Measurements from ENCODE around the gene MAN2C1.
A peak's percentile ranks its signal among the peaks of the same experiment; 100 is the strongest.
"Not testable (repeated sequence)": the region's sequence is repeated elsewhere in the genome, so short reads cannot be mapped to it uniquely, and the experiment has no call there.

MAN2C1 gene

DNA sequence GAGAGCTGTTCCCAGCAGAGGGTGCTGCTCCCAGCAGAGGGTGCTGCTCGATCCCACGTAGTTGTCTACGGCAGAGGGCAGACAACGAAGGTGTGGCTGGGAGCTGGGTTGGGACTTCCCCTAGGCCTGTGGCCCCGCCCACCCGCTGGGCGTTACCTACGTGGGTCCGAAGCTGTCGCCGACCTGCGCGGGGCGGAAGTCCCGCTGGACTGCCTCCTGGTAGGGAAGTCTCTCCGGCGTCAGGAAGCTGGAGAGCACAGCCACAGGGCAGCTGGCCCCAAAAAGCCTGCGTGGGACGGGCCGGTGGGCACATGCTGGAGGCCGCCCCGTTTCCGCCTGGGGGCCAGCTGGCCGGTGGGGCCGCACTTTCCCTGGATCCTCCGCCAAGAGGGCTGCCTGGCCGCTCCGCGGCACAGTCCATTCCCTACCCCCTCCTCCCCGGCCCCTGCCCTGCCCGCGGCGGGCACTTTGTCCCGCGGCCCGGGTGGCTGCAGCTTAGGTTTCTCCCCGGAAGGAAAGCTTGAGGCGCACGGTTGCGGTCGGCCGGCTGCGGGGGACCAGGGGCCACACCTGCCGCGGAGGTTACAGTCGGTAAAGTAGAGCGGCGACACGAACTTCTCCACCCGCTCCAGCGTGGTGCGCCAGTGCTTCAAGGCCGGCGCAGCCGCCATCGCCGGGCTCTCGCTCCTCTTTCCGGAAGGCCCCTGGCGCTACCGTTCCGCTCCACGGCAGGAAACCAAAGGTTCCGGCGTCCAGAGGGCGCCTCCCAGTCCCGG, at the start of gene MAN2C1:
Gene MAN2C1 (minus strand): TSS at position 695 of the 776 bp plus-strand sequence. CDS start 24 bp downstream, at position 671.
- DNase-seq: peak in 13 of 14 donors; percentile 30 to 89 (median 79)

GRCh38 chr15:75416584-75416983, 48.2 kb upstream of the MAN2C1 start:
- DNase-seq: no peak

DNA sequence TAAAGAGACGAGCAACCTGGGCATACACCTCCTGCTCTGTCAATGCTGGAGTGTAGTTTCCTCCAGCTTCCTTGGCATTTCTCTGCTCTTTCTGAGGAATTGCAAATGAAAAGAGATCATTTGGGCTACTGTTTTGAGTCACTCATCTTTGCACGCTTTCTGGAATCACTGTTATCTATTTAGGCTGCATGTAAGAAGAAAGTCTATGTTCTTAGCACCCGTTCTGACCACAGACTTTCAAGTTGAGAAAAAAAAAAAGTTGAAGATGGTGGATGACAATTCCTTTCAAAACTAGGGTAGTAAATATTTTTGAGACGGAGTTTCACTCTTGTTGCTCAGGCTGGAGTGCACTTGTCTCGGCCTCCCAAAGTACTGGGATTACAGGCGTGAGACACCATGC, 41.8 kb upstream of the MAN2C1 start:
- no peak for DNase-seq

DNA sequence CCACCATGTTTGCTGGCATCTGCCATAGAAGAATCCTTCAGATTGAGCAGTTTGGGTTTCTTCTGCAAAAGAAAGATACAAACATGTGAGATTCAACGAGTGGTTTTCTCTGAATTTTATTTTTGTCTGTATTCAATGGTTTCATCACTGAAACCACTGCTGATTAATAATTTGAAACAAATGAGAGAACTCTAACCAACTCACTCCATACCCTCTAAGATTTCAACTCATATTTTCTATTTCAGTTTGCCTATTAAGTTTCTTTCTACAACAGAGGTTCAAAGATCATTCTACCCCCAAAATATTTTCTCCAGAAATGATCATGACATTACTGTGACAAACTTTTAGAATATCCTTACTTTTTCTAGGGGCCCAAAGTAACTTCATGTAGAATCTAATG, 38.7 kb upstream of the MAN2C1 start:
- no peak for DNase-seq

GRCh38 chr15:75403892-75404291, 35.5 kb upstream of the MAN2C1 start:
- DNase-seq: no peak

DNA sequence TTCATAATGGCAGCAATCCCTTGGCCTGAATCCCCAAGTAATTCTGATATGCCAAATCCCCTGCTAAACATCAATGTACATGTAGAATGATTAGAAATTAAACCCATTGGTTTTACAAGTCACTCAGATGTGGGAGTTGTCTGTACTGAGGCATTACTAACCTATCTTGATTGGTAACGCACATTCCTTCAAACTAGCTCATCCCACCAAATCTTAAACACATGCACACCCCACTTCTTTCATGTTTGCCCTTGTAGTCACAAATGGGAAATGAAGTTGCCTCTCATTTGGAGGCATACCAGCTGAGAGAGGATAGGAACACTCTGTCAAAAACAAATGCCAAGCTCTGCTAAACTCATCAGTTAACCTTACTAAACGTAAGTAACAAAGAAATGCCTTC, 29.1 kb upstream of the MAN2C1 start:
- DNase-seq: no peak

DNA sequence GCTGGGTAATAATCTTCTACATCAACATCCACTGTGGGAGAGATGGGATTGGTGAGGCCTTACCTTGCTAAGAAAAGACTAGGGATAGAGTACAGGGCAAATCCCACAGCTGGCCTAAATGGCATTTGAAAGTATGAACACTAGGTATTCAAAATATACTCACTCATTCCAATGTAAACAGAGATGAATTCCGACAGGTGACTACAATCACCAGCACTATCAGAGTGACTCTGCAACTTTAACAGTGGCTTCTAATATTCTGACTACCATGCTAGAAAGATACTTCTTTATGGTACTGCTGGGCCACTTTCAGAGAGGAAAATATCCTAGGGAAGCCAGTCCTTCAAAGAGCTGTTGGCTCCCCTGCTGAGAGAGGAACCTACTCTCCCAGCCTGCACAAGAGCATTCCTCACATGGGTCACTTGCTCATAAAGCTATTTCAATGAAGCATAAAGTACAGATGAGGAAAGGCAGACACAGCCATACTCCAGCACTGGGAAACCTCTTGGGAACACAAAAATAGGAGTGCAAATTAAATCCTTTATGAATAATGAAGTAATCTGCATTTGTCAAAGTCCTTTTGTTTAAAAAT, 21.5 kb upstream of the MAN2C1 start:
- no peak for DNase-seq

DNA sequence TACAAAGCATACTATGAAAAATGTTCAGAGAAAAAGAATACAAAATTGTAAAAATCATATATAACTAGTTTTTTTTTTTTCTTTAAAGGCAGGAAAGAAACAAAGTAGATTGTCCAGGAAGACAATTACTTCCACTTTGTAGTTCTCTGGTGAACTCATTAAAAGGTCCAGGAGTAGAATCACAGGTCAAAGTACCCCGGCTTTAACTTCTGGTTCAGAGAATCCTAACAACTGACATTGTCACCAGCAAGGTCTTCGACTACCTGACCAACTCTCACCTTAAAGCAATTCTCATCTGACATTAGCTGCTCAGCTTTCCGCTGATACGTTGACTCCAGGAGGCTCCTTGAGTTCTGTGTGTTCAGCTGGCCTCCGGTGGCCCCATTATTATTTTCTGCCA, 15.6 kb upstream of the MAN2C1 start:
- not testable (repeated sequence) for DNase-seq

- no peak for DNase-seq
Measured at GRCh38 chr15:75380773-75381172, 12.4 kb upstream of the MAN2C1 start.

GRCh38 chr15:75371901-75372688, 3.7 kb upstream of the MAN2C1 start:
- DNase-seq: no peak

- no peak for DNase-seq
Measured at GRCh38 chr15:75371486-75371885, 3.1 kb upstream of the MAN2C1 start.

DNA sequence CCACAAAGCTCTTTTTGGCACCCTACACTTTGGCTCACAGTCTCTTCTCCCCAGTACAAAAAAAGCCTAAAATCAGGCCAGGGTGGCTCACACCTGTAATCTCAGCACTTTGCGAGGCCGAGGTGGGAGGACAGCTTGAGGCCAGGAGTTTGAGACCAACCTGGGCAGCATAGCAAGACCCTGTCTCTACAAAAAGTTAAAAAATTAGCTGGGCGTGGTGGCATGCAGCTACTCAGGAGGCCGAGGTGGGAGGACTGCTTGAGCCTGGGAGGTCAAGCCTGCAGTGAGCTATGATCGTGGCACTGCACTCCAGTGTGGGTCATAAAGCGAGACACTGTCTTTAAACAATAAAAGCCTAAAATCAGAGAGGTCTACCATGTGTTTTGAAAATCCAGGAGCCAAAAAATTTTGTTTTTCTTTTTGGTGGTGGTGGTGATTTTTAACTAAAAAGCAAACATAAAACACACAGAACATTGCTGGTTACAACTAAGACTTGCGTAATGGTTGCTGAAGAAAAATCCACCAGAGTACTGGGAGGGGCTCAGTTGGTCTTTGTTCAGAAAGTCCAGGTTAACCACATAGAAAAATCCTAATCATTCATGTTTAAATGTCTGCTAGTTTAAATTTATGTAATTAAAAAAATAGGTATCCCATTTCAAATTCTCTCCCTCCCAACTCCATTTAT, 1.6 kb upstream of the MAN2C1 start:
- DNase-seq: no peak

- peak in 1 of 14 donors; percentile 68 for DNase-seq
Measured at GRCh38 chr15:75368689-75369239, 357 bp upstream of the MAN2C1 start.

GRCh38 chr15:75367406-75367912, 948 bp downstream of the MAN2C1 start:
- DNase-seq: no peak

GRCh38 chr15:75367006-75367405, 1.4 kb downstream of the MAN2C1 start:
- DNase-seq: no peak

DNA sequence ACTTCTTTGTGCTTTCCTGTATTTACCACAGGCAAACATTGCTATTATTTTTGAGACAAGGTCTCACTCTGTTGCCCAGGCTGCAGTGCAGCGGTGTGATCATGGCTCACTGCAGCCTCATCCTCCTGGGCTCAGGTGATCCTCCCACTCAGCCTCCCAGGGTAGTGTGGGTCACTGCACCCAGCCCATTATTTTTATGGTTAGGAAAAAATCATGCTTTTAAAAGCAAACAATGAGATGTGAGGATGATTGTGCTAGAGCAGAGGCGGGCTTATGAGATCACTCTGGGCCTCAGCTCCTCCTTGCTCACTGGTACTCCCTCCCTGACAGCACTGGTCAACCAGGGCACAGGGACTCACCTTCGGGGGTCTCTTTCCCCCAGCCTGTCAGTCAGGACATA, 2.2 kb downstream of the MAN2C1 start:
- DNase-seq: no peak

DNA sequence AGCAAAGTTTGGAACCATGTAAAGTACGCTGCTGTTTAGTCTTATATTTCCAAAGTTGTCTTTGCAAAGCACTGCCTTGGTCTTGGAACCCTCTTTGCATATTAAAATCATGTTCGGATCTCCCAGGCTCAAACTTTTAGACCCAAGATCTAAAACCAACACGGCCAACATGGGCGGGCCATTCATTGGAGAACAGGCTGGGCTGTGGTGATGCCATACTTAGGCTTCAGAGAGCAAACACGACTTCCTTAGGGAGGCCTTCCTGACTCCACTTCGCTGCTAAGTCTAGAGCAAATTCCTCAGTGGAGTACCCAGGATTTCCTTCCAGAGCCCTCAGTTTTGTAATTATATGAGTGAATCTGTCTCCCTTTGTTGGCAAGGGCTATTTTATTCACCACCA, 3.5 kb downstream of the MAN2C1 start:
- DNase-seq: no peak

GRCh38 chr15:75363786-75364185, 4.6 kb downstream of the MAN2C1 start:
- DNase-seq: no peak

- DNase-seq: no peak
Measured at GRCh38 chr15:75362642-75363249, 5.7 kb downstream of the MAN2C1 start.

DNA sequence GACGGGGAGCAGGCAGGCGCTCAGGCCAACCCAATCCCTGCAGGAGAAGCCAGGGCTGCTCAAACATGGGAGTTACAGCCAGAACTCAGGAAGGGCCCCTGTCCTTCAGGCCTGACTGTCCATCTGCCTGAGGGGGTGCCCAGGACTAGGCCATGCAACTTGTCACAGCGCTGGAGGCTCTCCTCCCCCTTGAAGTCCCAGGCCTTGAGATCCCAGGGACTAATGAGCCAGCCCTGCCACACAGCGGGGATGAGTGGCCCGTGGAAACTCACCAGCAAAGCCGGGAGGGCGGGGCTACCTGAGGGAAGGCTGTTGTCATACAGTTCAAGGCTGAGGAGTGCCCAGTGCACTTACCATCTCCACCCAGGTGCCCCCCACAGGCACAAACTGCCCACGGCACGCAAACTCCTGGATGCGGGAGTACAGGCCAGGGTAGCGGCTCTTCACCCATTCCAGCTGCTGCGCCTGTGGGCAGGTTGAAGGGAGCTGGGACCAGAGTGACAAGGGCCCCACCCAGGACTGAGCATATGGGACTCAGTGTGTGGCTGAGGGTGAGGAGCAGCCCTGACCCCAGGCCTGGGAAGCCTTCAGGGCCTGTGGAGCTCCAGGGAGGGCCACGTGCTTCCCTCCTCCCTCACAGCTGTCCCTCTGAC, 6.3 kb downstream of the MAN2C1 start:
- DNase-seq: no peak

GRCh38 chr15:75361361-75361988, 6.9 kb downstream of the MAN2C1 start:
- DNase-seq: no peak
